Natural killer cell (primary cell): ENCODE results near the gene CFAP77. TPM values are rescaled to one million over a fixed set of nuclear protein-coding genes. Genes with fewer than 3 reads are reported as not detected.

Experiments used
- ATAC-seq, 3 donors: fragments of 150-1000 bp in 2 of 3; fragments of 200-7000 bp in 1 of 3; cut with Tn5 transposase; 1 replicate in 1 of 3; 2 replicates in 2 of 3; pipeline ENCODE4 v1.10.0; 2021; ENCODE audit warnings: mild to moderate bottlenecking in 2 of 3, moderate library complexity in 2 of 3
- DNase-seq, 2 donors: peaks; one replicate each; pipeline versions ENCODE4 v3.0.0 to v3.0.0-alpha.2; 2013 to 2021; ENCODE audit warnings: mixed read lengths in 1 of 2
- H3K27ac ChIP-seq: one replicate; pipeline ENCODE4 v1.5.1; 2013; ENCODE audit warnings: mild to moderate bottlenecking, low read length
- H3K27me3 ChIP-seq: one replicate; pipeline ENCODE4 v1.6.1; 2013; ENCODE audit warnings: low read length; ENCODE audit not compliant: control insufficient read depth, insufficient read depth
- H3K36me3 ChIP-seq: one replicate; pipeline ENCODE4 v1.6.1; 2013; ENCODE audit warnings: low read length; ENCODE audit not compliant: control insufficient read depth, insufficient read depth
- H3K4me1 ChIP-seq: one replicate; pipeline ENCODE4 v1.6.1; 2013; ENCODE audit warnings: low read length; ENCODE audit not compliant: control insufficient read depth, insufficient read depth
- H3K4me3 ChIP-seq: one replicate; pipeline ENCODE4 v1.5.1; 2013; ENCODE audit warnings: low read length
- H3K9me3 ChIP-seq: one replicate; pipeline ENCODE4 v1.6.1; 2013; ENCODE audit warnings: low read length; ENCODE audit not compliant: control insufficient read depth, insufficient read depth
- H3K27ac Mint-ChIP-seq, 2 donors: one replicate each; pipeline ENCODE4 v1.8.0; 2022; ENCODE audit warnings: mild to moderate bottlenecking in 2 of 2, mixed read lengths in 2 of 2, moderate library complexity in 1 of 2
- H3K27me3 Mint-ChIP-seq, 2 donors: one replicate each; pipeline ENCODE4 v1.8.0; 2022; ENCODE audit warnings: low read depth in 2 of 2, mixed read lengths in 2 of 2
- H3K36me3 Mint-ChIP-seq: one replicate; pipeline ENCODE4 v1.8.0; 2022; ENCODE audit warnings: mixed read lengths
- H3K4me1 Mint-ChIP-seq, 2 donors: one replicate each; pipeline ENCODE4 v1.8.0; 2022; ENCODE audit warnings: mixed read lengths in 2 of 2
- H3K4me3 Mint-ChIP-seq: one replicate; pipeline ENCODE4 v1.8.0; 2022; ENCODE audit warnings: mild to moderate bottlenecking, moderate library complexity, mixed read lengths
- H3K9me3 Mint-ChIP-seq, 2 donors: one replicate each; pipeline ENCODE4 v1.8.0; 2022; ENCODE audit warnings: mixed read lengths in 2 of 2
- WGBS: methylation state at CpG from one replicate; pipeline ENCODE4 v1.1.7; 2013; ENCODE audit warnings: missing lambda C conversion rate; ENCODE audit not compliant: insufficient coverage; 5-methylcytosine and 5-hydroxymethylcytosine counted together
- intact Hi-C: fragments of 100-400 bp; cut with micrococcal nuclease; formaldehyde crosslinking; loops from one replicate; pipeline ENCODE4 v1.14.2; 2022
- total RNA-seq, 4 donors: library from RNA; stranded (reverse); fragments of 120-200 nt in 1 of 4; gene quantifications; one replicate each; pipeline versions ENCODE4 v1.2.3 to v1.2.4, GENCODE V29; 2013 to 2022
- TF ChIP-seq, protein P1 (sequence below): fragments of 200-600 bp; IDR thresholded peaks from one replicate; pipeline ENCODE4 v1.8.0; 2022; ENCODE audit warnings: antibody characterized with exemption

CFAP77 gene
- total RNA-seq, 3 donors from 2014 or later (not counting 1 experiment from before 2014, with no cell fraction given) = not detected

DNA sequence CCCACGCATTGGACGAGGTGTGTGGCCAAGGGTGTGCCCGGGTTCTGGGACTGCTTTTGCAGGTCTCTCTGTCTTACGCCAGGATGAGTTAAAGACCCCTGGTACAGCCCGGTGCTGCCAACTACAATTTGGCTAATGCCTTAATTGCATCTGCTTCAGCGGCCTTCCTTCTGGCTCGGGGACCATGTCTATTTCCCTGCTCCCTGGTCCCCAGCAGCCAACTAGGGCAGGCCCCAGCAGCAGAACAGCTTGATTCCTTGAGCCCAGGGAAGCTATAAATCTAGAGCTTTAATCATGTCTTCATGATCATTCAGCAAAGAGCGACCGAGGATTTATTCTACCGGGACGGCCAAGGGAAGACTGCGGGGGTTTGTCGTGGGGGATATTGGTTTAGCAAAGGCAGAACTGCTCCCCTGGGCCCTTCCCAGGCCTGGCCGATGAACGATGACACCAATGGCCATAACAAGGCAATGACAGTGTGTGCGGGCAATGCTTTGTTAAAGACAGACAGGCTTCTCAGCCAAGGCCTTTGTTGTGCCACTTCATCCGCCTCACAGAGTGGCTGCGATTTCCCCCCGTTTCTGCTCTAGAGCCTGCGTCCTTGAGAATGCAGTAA, 51.4 kb downstream of the CFAP77 start:
- DNase-seq = no peak
- Histone ChIP-seq H3K4me3 (no peak overlapping the region), H3K4me1 (no peaks in the 10 kb centered on the region), H3K36me3 (no peaks in the 10 kb centered on the region), H3K27me3 (no peaks in the 10 kb centered on the region), H3K9me3 (no peaks in the 10 kb centered on the region), H3K27ac (no peak overlapping the region)
- TF ChIP-seq, protein P1, sequence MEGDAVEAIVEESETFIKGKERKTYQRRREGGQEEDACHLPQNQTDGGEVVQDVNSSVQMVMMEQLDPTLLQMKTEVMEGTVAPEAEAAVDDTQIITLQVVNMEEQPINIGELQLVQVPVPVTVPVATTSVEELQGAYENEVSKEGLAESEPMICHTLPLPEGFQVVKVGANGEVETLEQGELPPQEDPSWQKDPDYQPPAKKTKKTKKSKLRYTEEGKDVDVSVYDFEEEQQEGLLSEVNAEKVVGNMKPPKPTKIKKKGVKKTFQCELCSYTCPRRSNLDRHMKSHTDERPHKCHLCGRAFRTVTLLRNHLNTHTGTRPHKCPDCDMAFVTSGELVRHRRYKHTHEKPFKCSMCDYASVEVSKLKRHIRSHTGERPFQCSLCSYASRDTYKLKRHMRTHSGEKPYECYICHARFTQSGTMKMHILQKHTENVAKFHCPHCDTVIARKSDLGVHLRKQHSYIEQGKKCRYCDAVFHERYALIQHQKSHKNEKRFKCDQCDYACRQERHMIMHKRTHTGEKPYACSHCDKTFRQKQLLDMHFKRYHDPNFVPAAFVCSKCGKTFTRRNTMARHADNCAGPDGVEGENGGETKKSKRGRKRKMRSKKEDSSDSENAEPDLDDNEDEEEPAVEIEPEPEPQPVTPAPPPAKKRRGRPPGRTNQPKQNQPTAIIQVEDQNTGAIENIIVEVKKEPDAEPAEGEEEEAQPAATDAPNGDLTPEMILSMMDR = no peak
- H3K4me1 Mint-ChIP-seq = no peaks in the 10 kb centered on the region
- H3K27me3 Mint-ChIP-seq = peaks cover 30 to 37% of the 10 kb centered on the region in 2 donors
- H3K4me3 Mint-ChIP-seq = no peak overlapping the region
- WGBS = 90% methylated on average over 20 of the region's 20 CpGs
- ATAC-seq = no peak
- no peaks in the 10 kb centered on the region for H3K36me3 Mint-ChIP-seq
- no peak overlapping the region for H3K27ac Mint-ChIP-seq
- intact Hi-C loops = no loop called here
- H3K9me3 Mint-ChIP-seq = no peaks in the 10 kb centered on the region

DNA sequence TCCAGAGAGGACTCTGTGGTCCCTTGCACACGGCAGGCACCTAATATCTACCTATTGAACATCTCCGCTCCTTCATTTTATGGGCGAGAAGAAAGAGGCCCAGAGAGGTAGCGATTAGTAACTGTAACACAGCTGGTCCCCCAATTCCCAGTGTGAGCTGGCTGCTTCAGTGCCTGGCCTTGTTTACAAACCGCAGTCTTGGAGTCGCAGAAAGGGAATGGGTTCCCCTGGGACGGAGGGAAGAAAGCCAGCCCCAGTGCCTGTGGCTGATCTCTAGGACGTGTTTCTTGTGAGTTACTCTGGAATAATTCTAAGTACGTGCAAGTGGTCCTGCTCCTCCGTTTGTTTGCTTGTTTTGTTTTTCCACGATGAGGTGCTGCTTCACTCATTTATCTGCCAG, 52.0 kb downstream of the CFAP77 start:
- Histone ChIP-seq H3K27ac (no peak overlapping the region), H3K27me3 (no peaks in the 10 kb centered on the region), H3K36me3 (no peaks in the 10 kb centered on the region), H3K4me1 (no peaks in the 10 kb centered on the region), H3K9me3 (no peaks in the 10 kb centered on the region), H3K4me3 (no peak overlapping the region)
- no peaks in the 10 kb centered on the region for H3K9me3 Mint-ChIP-seq
- 91% methylated on average over 11 of the region's 11 CpGs for WGBS
- no peaks in the 10 kb centered on the region for H3K36me3 Mint-ChIP-seq
- H3K4me1 Mint-ChIP-seq = no peaks in the 10 kb centered on the region
- DNase-seq = no peak
- TF ChIP-seq, protein P1 = no peak
- ATAC-seq = no peak
- intact Hi-C loops = no loop called here
- no peak overlapping the region for H3K27ac Mint-ChIP-seq
- peaks cover 27 to 34% of the 10 kb centered on the region in 2 donors for H3K27me3 Mint-ChIP-seq
- H3K4me3 Mint-ChIP-seq = no peak overlapping the region

DNA sequence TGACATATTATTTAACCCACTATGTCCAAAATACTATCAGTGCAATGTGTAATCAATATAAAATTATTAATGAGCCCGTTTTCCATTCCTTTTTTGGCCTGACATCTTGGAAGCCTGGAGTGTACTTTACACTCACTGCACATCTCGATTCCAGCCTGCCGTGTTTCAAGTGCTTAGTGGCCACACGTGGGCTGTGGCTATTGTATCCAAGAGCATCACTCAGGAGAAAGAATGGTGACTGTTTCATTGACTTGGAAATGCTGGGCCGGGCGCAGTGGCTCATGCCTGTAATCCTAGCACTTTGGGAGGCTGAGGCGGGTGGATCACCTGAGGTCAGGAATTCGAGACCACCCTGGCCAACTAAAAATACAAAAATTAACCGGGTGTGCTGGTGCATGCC, 54.5 kb downstream of the CFAP77 start:
- H3K9me3 Mint-ChIP-seq = no peaks in the 10 kb centered on the region
- no peak overlapping the region for H3K4me3 Mint-ChIP-seq
- peaks cover 28 to 36% of the 10 kb centered on the region in 2 donors for H3K27me3 Mint-ChIP-seq
- Histone ChIP-seq H3K27ac (no peak overlapping the region), H3K27me3 (no peaks in the 10 kb centered on the region), H3K4me3 (no peak overlapping the region), H3K36me3 (no peaks in the 10 kb centered on the region), H3K4me1 (no peaks in the 10 kb centered on the region), H3K9me3 (no peaks in the 10 kb centered on the region)
- H3K4me1 Mint-ChIP-seq = no peaks in the 10 kb centered on the region
- H3K36me3 Mint-ChIP-seq = no peaks in the 10 kb centered on the region
- WGBS = 92% methylated on average over 8 of the region's 9 CpGs
- H3K27ac Mint-ChIP-seq = no peak overlapping the region
- TF ChIP-seq, protein P1 = no peak
- DNase-seq (no peak), ATAC-seq (no peak)
- intact Hi-C loops = no loop called here

DNA sequence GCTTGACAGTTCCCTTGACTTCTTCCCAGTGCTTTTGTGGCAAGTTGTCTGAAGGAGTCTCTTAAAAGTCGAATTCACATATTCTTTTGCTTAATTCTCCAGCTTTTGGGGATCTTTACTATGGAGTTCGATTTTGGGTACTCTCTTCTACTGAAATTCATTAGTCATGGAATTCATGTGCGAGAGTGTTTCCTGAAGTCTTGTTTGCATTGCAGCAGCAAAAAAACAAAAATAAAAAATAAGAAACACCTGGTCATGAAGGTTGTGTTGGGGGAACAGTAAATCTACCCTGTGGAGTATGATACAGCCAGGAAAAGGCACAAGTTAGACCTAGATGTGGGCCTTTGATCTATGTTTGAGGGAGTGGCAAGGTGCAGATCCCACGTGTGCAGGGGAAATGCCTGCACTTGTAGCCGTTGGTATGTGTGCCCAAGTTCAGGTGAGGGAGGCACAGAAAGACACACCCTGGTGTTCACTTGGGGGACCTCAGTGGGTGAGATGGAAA, 55.2 kb downstream of the CFAP77 start:
- H3K27ac ChIP-seq = no peak overlapping the region
- peaks cover 28 to 36% of the 10 kb centered on the region in 2 donors for H3K27me3 Mint-ChIP-seq
- no peaks in the 10 kb centered on the region for H3K4me1 Mint-ChIP-seq
- TF ChIP-seq, protein P1 = no peak
- WGBS = 78% methylated on average over 5 of the region's 5 CpGs
- no peaks in the 10 kb centered on the region for H3K36me3 ChIP-seq
- H3K4me1 ChIP-seq = no peaks in the 10 kb centered on the region
- no peaks in the 10 kb centered on the region for H3K9me3 ChIP-seq
- DNase-seq = no peak
- H3K9me3 Mint-ChIP-seq = no peaks in the 10 kb centered on the region
- intact Hi-C loops = no loop called here
- H3K27me3 ChIP-seq = no peaks in the 10 kb centered on the region
- H3K36me3 Mint-ChIP-seq = no peaks in the 10 kb centered on the region
- no peak overlapping the region for H3K4me3 ChIP-seq
- ATAC-seq = no peak
- H3K4me3 Mint-ChIP-seq = no peak overlapping the region
- H3K27ac Mint-ChIP-seq = no peak overlapping the region
